GM12891 (cell line): ENCODE data around the gene SPON1.

ENCODE experiments used
- POLR2A ChIP-seq: IDR thresholded peaks from 2 replicates; pipeline ENCODE4 v1.6.1; 2011; ENCODE audit warnings: low read depth, low read length, control low read depth
- POLR2AphosphoS5 ChIP-seq: IDR thresholded peaks from 2 replicates; pipeline ENCODE4 v1.6.1; 2011; ENCODE audit warnings: low read depth, low read length, control low read depth
- SPI1 ChIP-seq: IDR thresholded peaks from 2 replicates; pipeline ENCODE4 v1.6.1; 2011; ENCODE audit warnings: low read depth, low read length, control low read depth

DNA sequence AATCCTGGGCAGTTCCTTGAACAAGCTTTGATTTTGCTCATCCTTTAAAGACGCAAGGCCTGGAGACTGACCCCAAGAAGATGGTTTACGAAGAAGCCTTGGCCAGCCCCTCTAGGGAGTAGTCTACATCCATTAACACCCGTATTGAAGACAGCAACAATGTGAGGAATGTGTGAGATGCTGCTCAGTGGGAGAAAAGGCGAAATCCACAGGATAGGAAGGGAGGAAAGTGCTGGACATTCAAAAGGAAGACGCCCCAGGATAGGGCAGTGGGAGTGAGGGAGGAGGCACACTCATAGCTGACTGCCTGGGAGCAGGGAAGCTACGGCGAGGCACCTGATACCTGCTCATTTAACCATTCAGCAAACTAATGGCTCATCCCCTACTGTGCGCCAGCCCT, 282.4 kb downstream of the SPON1 start:
- no peak for TF ChIP-seq POLR2AphosphoS5
- no peak for TF ChIP-seq POLR2A
- no peak for TF ChIP-seq SPI1
